HepG2 (cell line): ENCODE measurements around the gene SLC25A15.

Experiments
- ARNT ChIP-seq: fragments of 450-650 bp; IDR thresholded peaks from 2 replicates; pipeline ENCODE4 v1.6.1; 2017
- MXI1 ChIP-seq: IDR thresholded peaks from 3 replicates; pipeline ENCODE4 v1.6.1; 2012; ENCODE audit warnings: low read depth, low read length, inconsistent platforms, borderline replicate concordance
- PAX8 ChIP-seq: sonication (generic); formaldehyde crosslinking; IDR thresholded peaks from 2 replicates; pipeline ENCODE4 v1.8.0; 2022; ENCODE audit warnings: mild to moderate bottlenecking, missing genetic modification reagents, borderline replicate concordance
- POLR2A ChIP-seq, 2 experiments: IDR thresholded peaks; 2 replicates each; pipeline ENCODE4 v1.6.1; 2011; ENCODE audit warnings: low read depth in 2 of 2, low read length in 2 of 2, mild to moderate bottlenecking in 1 of 2, moderate library complexity in 1 of 2; ENCODE audit not compliant: insufficient read depth in 1 of 2
- RNF2 ChIP-seq: fragments of 450-650 bp; conservative IDR thresholded peaks from 2 replicates; pipeline ENCODE4 v1.6.1; 2016; ENCODE audit warnings: low read depth
- TARDBP ChIP-seq: sonication (generic); formaldehyde crosslinking; IDR thresholded peaks from 2 replicates; pipeline ENCODE4 v1.8.0; 2022; ENCODE audit warnings: mild to moderate bottlenecking, missing genetic modification reagents
- TCF12 ChIP-seq, 2 experiments: fragments of 450-650 bp in 1 of 2; sonication (generic) in 1 of 2; formaldehyde crosslinking in 1 of 2; IDR thresholded peaks; 2 replicates each; pipeline versions ENCODE4 v1.6.1 to v1.8.0; 2017 to 2022; ENCODE audit warnings: antibody characterized with exemption in 1 of 2, mild to moderate bottlenecking in 1 of 2, missing genetic modification reagents in 1 of 2, moderate library complexity in 1 of 2
- TF ChIP-seq, protein P1 (sequence below): sonication (generic); formaldehyde crosslinking; IDR thresholded peaks from 2 replicates; pipeline ENCODE4 v1.8.1; 2023; ENCODE audit warnings: missing genetic modification reagents, inconsistent platforms, borderline replicate concordance
- TF ChIP-seq, protein P2 (sequence below): sonication (generic); formaldehyde crosslinking; IDR thresholded peaks from 2 replicates; pipeline ENCODE4 v1.5.0; 2020; ENCODE audit warnings: mild to moderate bottlenecking, missing genetic modification reagents, moderate library complexity

DNA sequence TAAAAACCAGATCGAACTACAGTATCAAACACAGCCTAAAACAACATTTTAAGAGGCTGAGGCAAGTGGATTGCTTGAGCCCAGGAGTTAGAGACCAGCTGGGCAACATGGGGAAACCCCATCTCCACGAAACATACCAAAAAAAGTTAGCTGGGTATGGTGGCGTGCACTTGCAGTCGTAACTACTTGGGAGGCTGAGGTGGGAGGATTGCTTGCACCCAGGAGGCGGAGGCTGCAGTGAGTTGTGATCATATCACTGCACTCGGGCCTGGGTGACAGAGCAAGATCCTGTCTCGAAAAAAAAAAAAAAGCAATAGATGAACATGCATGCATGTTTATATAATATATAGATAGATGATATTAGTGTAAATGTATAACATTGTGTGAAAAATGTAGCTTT is 13.2 kb upstream of the SLC25A15 start:
- TF ChIP-seq, protein P1, sequence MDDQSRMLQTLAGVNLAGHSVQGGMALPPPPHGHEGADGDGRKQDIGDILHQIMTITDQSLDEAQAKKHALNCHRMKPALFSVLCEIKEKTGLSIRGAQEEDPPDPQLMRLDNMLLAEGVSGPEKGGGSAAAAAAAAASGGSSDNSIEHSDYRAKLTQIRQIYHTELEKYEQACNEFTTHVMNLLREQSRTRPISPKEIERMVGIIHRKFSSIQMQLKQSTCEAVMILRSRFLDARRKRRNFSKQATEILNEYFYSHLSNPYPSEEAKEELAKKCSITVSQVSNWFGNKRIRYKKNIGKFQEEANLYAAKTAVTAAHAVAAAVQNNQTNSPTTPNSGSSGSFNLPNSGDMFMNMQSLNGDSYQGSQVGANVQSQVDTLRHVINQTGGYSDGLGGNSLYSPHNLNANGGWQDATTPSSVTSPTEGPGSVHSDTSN: no peak
- TF ChIP-seq MXI1 (no peak), PAX8 (CRISPR knock-in tag) (no peak), POLR2A (IDR thresholded peaks at IDR 0.05; ENCODE audit: insufficient read depth in 1 of 2, low read depth in 2 of 2, low read length in 2 of 2) (no peak), RNF2 (no peak), TCF12 (IDR thresholded peaks at IDR 0.05) (no peak), TCF12 (CRISPR knock-in tag; IDR thresholded peaks at IDR 0.05) (no peak), ARNT (no peak), TARDBP (CRISPR knock-in tag) (no peak)
- TF ChIP-seq, protein P2, sequence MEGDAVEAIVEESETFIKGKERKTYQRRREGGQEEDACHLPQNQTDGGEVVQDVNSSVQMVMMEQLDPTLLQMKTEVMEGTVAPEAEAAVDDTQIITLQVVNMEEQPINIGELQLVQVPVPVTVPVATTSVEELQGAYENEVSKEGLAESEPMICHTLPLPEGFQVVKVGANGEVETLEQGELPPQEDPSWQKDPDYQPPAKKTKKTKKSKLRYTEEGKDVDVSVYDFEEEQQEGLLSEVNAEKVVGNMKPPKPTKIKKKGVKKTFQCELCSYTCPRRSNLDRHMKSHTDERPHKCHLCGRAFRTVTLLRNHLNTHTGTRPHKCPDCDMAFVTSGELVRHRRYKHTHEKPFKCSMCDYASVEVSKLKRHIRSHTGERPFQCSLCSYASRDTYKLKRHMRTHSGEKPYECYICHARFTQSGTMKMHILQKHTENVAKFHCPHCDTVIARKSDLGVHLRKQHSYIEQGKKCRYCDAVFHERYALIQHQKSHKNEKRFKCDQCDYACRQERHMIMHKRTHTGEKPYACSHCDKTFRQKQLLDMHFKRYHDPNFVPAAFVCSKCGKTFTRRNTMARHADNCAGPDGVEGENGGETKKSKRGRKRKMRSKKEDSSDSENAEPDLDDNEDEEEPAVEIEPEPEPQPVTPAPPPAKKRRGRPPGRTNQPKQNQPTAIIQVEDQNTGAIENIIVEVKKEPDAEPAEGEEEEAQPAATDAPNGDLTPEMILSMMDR (CRISPR knock-in tag): no peak
